B cell (primary cell): ENCODE results near the gene ZNF614.

ENCODE experiments used
- EZH2 ChIP-seq: IDR thresholded peaks from 2 replicates; pipeline ENCODE4 v1.6.1; 2012; ENCODE audit warnings: borderline replicate concordance, low read depth, mild to moderate bottlenecking, moderate library complexity, low read length; ENCODE audit not compliant: insufficient read depth, poor library complexity, severe bottlenecking
- TF ChIP-seq, protein P1 (sequence below): fragments of 200-600 bp; IDR thresholded peaks from one replicate; pipeline ENCODE4 v1.8.0; 2022; ENCODE audit warnings: antibody characterized with exemption, mild to moderate bottlenecking

DNA sequence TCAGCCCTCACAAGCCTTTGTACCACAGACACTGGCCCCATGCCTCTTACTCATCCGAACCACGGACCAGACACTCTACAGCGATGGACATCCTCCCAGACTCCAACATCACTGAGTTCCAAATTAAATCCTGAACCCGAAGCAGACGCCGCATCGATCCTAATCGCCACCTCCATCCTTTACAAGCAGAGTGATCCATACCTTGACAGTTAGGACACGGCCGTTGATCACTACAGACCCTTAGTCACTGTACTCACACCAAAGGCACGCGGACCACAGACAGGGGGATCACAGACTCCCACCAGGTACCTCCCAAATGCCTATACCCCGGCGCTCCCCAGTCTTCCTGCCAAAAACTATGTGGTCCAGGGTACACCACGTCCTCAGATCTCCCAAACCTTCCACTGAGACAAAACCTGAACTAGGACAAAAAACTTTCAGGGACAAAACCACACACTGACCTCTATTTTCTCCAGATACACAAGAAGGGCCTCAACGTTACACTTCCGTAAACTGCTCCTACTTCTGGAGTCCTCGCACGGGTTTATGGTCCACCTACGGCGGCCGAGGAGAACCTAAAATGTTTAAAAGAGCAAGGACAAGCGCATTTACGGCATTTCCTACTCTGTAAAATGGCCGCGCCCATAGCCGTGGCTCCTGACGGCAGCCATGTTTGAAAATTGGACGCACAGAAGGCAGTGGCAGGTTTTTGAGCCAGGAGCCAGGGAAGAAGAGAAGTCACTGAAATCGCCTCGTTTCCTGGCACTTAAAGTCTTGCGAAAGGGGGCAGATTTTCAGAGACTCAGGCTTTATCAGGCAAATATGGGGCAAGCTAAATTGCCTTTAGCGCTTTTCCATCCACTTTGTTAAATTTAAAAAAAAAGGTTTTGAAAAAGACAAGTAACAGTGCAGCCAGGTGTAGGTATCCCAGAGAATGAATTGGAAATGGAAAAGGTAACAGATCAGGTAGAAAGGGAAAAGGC is 41.6 kb downstream of the ZNF614 start, which contains the start of gene ZNF350:
- TF ChIP-seq, protein P1, sequence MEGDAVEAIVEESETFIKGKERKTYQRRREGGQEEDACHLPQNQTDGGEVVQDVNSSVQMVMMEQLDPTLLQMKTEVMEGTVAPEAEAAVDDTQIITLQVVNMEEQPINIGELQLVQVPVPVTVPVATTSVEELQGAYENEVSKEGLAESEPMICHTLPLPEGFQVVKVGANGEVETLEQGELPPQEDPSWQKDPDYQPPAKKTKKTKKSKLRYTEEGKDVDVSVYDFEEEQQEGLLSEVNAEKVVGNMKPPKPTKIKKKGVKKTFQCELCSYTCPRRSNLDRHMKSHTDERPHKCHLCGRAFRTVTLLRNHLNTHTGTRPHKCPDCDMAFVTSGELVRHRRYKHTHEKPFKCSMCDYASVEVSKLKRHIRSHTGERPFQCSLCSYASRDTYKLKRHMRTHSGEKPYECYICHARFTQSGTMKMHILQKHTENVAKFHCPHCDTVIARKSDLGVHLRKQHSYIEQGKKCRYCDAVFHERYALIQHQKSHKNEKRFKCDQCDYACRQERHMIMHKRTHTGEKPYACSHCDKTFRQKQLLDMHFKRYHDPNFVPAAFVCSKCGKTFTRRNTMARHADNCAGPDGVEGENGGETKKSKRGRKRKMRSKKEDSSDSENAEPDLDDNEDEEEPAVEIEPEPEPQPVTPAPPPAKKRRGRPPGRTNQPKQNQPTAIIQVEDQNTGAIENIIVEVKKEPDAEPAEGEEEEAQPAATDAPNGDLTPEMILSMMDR: no peak
- TF ChIP-seq EZH2: no peak
